ENCODE results near the gene BBS1. TPM values are rescaled to one million over a fixed set of nuclear protein-coding genes. Genes with fewer than 3 reads are reported as not detected.
"Not testable (repeated sequence)": the region's sequence is repeated elsewhere in the genome, so short reads cannot be mapped to it uniquely, and the experiment has no call there.

Gene BBS1
- total RNA-seq, 1 donor from 2014 or later, result 18.8 TPM

GRCh38 chr11:66539870-66540213 lies 29.4 kb downstream of the BBS1 start:
- H3K4me1 Mint-ChIP-seq (ENCODE audit: low read depth, unreplicated experiment), result peaks cover 6% of the 10 kb centered on the region
- DNase-seq (ENCODE audit: low read depth) (no peak), FAIRE-seq (no peak)
- Histone ChIP-seq H3K4me1 (ENCODE audit: insufficient read depth, low read length) (peaks cover 22% of the 10 kb centered on the region), H3K9me3 (ENCODE audit: insufficient read depth, low read depth, low read length) (no peaks in the 10 kb centered on the region), H3K4me3 (ENCODE audit: insufficient read depth, low read depth, low read length) (no peak overlapping the region), H2AFZ (ENCODE audit: low read depth, low read length) (no peak overlapping the region), H4K20me1 (ENCODE audit: insufficient read depth, low read length) (peaks cover 7% of the 10 kb centered on the region), H3K27me3 (ENCODE audit: insufficient read depth, low read length) (no peaks in the 10 kb centered on the region), H3K36me3 (ENCODE audit: insufficient read depth, low read length) (no peaks in the 10 kb centered on the region), H3K27ac (ENCODE audit: low read depth, low read length) (no peak overlapping the region), H3K79me2 (ENCODE audit: insufficient read depth, low read length) (no peaks in the 10 kb centered on the region), H3K9ac (ENCODE audit: low read length) (no peak overlapping the region), H3K4me2 (ENCODE audit: low read length) (no peak overlapping the region)
- H3K27me3 Mint-ChIP-seq (ENCODE audit: low read depth, unreplicated experiment), result peaks cover 4% of the 10 kb centered on the region
- no peaks in the 10 kb centered on the region for H3K9me3 Mint-ChIP-seq (ENCODE audit: unreplicated experiment)
- TF ChIP-seq CTCF (IDR thresholded peaks at IDR 0.05; ENCODE audit: insufficient read depth, low read depth, low read length) (no peak), EZH2 (IDR thresholded peaks at IDR 0.05; ENCODE audit: insufficient read depth, low read length) (no peak)
- H3K4me3 Mint-ChIP-seq (ENCODE audit: unreplicated experiment), result no peak overlapping the region
- H3K27ac Mint-ChIP-seq (ENCODE audit: unreplicated experiment), result no peak overlapping the region
- peaks cover 26% of the 10 kb centered on the region for H3K36me3 Mint-ChIP-seq (ENCODE audit: low read depth, unreplicated experiment)

- H2AFZ ChIP-seq (ENCODE audit: low read depth, low read length); H4K20me1 ChIP-seq (ENCODE audit: insufficient read depth, low read length); H3K27me3 ChIP-seq (ENCODE audit: insufficient read depth, low read length); H3K27ac Mint-ChIP-seq (ENCODE audit: unreplicated experiment); H3K27me3 Mint-ChIP-seq (ENCODE audit: low read depth, unreplicated experiment); H3K9me3 ChIP-seq (ENCODE audit: insufficient read depth, low read depth, low read length); H3K4me2 ChIP-seq (ENCODE audit: low read length); H3K4me1 Mint-ChIP-seq (ENCODE audit: low read depth, unreplicated experiment); H3K79me2 ChIP-seq (ENCODE audit: insufficient read depth, low read length); FAIRE-seq; DNase-seq (ENCODE audit: low read depth); H3K9me3 Mint-ChIP-seq (ENCODE audit: unreplicated experiment); H3K4me3 Mint-ChIP-seq (ENCODE audit: unreplicated experiment); H3K4me3 ChIP-seq (ENCODE audit: insufficient read depth, low read depth, low read length); H3K27ac ChIP-seq (ENCODE audit: low read depth, low read length); H3K9ac ChIP-seq (ENCODE audit: low read length); H3K36me3 ChIP-seq (ENCODE audit: insufficient read depth, low read length): not testable (repeated sequence)
- peaks cover 24% of the 10 kb centered on the region for H3K36me3 Mint-ChIP-seq (ENCODE audit: low read depth, unreplicated experiment)
- H3K4me1 ChIP-seq (ENCODE audit: insufficient read depth, low read length), result peaks cover 24% of the 10 kb centered on the region
Observed at GRCh38 chr11:66540598-66540997, 30.2 kb downstream of the BBS1 start.

- FAIRE-seq (no peak), DNase-seq (ENCODE audit: low read depth) (no peak)
- Histone ChIP-seq H3K4me3 (ENCODE audit: insufficient read depth, low read depth, low read length) (no peak overlapping the region), H3K4me2 (ENCODE audit: low read length) (no peak overlapping the region), H3K27ac (ENCODE audit: low read depth, low read length) (no peak overlapping the region), H3K36me3 (ENCODE audit: insufficient read depth, low read length) (no peaks in the 10 kb centered on the region), H3K9me3 (ENCODE audit: insufficient read depth, low read depth, low read length) (no peaks in the 10 kb centered on the region), H2AFZ (ENCODE audit: low read depth, low read length) (no peak overlapping the region), H3K27me3 (ENCODE audit: insufficient read depth, low read length) (no peaks in the 10 kb centered on the region), H3K79me2 (ENCODE audit: insufficient read depth, low read length) (no peaks in the 10 kb centered on the region), H3K4me1 (ENCODE audit: insufficient read depth, low read length) (peaks cover 28% of the 10 kb centered on the region), H4K20me1 (ENCODE audit: insufficient read depth, low read length) (peaks cover 7% of the 10 kb centered on the region), H3K9ac (ENCODE audit: low read length) (no peak overlapping the region)
- Mint-ChIP-seq H3K4me1 (ENCODE audit: low read depth, unreplicated experiment) (peaks cover 6% of the 10 kb centered on the region), H3K9me3 (ENCODE audit: unreplicated experiment) (no peaks in the 10 kb centered on the region), H3K4me3 (ENCODE audit: unreplicated experiment) (no peak overlapping the region), H3K27me3 (ENCODE audit: low read depth, unreplicated experiment) (peaks cover 6% of the 10 kb centered on the region), H3K36me3 (ENCODE audit: low read depth, unreplicated experiment) (peaks cover 13% of the 10 kb centered on the region), H3K27ac (ENCODE audit: unreplicated experiment) (no peak overlapping the region)
- TF ChIP-seq EZH2 (IDR thresholded peaks at IDR 0.05; ENCODE audit: insufficient read depth, low read length) (no peak), CTCF (IDR thresholded peaks at IDR 0.05; ENCODE audit: insufficient read depth, low read depth, low read length) (no peak)
Observed at GRCh38 chr11:66541892-66542291, 31.5 kb downstream of the BBS1 start.

Data from astrocyte (in vitro differentiated cells and primary cell).